NCI-H128 (cell line): ENCODE measurements around the gene LRFN2.

Source experiments
- DNase-seq: peaks from one replicate; lab custom pipeline; 2025; ENCODE audit not compliant: unreplicated experiment; lab: John Stamatoyannopoulos, UW

The LRFN2 gene

DNA sequence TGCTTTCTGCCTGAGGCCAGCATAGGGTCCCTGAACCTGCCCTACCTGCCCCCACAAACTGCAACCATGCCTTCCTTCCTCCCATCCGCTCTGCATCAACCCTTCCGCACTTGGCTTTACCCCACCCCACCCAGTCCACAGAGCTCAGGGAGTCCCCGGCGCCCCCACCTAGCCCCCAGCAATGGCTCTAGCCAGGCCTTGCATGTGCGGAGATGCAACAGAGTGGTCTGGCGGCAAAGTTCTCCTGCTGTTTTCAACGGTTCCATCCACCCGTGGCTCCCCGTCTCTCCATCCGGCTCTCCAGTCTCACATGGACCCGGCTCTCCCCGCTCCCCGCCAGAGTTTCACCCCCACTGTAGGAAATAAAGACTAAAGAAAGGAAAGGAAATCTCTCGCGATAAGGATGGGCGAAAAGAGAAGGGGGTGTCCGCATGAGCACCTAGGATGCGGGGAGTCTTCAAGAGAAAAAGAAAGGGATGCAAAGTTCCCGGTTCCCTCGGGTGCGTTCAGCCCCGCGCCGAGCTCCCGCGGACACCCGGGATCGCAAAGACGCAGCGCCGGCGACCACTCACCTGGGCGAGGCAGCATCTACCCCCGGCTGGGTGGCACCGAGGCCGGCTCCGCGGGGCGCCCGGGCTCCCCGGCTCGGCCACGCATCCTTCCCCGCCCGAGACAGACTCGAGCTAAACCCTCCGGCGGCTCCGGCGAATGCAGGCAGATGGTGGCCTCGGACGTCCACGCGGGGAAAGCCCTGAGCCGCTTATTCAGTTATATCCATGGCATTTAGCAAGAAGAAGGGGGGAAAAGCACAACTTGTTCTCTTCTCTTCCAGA lies 579 bp downstream of the LRFN2 start:
- DNase-seq, result no peak

DNA sequence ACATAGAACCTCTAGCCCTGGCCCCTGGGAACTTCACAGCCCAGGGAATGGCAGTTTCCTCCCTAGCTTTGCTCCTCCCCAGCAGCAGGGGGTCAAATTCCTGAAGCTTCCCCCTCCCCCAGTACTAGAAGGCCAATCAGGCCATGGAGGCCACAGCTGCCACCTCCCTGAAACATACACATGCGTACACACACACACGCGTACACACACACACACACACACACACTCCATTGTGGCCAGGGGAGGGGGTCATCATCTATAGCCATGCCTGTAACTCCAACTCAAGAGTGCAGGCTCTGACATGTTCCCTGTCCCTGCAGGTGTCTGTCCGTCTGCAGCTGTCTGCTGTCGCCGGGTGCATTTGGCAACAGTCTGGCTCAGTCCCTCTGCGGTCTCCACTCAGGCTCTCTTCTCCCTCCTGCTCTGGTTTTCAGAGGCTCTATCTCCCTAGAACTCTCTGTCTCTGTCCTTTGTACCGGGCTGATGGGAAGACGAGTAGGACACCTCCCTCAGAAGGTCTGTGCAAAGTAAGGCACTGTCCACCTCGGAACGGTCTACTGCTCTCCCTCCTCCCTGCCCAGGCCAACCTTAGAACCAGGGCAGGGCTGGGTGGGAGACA lies 1.4 kb downstream of the LRFN2 start:
- DNase-seq, result no peak

DNA sequence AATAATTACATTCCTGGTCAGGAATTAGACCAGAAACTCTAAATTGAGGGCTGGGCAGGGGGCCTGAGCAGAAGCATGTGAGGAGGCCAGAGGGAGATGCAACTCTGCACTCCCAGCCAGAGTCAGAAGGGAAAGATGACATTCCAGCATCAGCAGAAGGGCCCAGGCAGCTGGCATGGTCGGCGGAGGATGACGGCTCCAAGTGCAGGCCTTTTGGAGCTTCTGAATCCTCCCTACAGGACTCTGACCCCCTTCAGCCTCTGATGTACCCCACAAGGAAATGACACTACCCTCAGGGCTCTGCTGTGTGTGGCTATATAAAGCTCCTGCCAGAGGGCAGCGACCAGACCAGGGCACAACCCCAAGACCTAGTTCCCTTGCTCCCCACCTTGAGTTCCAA lies 1.9 kb downstream of the LRFN2 start:
- DNase-seq, result no peak

DNA sequence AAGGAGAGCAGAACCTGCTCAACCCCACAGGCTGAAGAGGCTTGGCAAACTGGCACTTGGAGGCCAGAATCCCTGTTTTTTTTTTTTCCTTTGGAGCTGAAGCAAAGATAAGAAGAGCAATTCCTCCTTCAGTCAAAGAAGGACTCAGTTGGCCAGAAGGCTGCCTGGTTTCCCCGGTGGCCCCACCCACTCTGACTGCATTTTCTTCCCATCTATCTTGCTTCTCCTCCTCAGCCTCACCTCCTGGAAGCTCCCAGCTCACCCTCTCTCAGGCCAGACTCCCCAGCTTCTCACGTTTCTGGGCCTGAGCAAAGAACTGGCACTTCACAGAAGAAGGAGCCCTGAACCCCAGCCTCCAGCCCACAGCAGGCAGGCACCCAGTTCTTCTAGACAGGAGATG lies 2.4 kb downstream of the LRFN2 start:
- no peak for DNase-seq

DNA sequence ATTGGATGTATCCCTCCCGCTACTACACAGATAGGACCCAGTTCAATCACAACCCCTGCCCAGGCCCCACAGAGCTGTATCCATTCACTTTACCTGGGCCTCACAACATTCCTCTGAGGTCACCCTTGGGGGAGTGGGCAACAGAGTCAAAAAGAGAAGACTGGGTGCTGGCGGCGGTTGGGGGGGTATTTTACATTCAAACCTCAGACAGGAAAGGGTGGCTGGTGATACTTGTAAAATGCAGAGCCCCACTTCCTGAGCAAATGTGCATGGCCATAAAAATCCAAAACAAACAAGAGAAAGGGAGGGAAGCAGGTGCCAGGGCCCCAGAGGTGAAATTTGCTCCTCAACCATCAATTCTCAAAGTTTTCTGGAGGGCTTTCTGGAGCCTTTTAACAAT lies 3.5 kb downstream of the LRFN2 start:
- DNase-seq, result no peak

DNA sequence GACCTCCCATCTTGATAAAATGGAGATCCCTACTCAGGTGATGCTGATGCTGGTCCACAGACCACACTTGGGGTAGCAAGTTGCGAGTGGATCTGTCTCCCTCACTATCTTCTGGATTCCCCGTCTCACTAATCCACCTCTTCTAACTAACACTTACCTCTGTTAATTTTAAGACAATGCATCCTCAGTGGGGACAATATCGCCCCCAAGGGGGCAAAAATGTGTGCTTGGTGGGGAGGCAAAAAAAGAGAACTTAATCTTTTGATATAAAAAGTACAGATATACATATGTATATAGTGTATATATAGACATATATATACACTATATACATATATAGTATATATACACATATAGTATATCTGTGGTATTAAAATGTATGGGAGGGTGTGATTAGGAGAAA lies 4.3 kb downstream of the LRFN2 start:
- DNase-seq, result no peak

DNA sequence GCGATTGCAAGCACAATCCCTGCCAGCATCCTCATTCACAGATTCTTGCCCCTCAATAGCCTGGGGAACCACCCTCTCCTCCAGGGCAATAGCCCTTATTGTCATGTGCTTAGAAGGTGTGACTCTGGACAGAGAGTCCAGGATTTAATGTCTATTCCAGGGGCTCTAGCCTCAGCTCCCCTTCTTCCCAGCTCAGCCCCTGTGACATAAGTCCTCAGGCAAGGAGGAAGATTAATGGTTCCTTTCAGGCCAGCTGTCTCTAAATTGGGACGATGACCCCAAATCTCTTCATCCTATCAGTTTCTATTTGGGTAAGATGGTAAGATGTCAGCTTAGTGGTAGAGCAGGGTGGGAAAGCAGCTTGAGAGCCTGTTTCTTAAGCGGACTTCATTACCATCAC lies 8.1 kb downstream of the LRFN2 start:
- DNase-seq, result no peak

DNA sequence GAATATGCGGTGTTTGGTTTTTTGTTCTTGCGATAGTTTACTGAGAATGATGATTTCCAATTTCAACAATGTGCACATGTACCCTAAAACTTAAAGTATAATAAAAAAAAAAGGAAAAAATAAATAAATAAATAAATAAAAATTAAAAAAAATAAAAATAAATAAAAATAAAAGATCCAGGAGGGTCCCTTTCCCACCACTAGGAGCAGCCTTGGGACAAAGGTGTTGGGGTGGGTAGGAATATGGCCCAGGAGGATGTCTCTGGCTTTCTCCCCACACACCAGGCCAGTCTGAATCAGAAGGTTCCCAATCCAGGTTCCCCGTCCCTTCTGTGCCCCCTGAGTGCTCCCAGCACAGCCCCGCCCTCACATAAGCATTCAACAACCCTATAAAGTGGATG lies 9.5 kb downstream of the LRFN2 start:
- no peak for DNase-seq

DNA sequence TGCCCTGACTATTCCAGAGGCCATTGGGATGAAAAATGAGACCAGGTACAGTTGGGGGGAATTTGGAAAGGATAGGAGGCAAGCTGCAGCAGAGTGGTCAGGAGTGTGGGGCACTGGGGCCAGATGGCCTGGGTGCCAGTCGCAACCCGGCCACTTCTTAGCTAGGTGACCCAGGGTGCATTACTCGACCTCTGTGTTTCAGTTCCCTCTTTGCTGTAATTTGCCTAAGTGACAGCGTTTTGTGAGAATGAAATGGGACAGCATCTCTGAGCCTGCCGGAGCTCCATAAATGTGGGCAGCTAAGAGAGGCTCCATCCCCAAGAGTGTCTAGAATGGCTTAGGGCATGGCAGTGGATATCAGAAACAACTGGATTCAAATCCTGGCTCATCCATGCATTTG lies 13.9 kb downstream of the LRFN2 start:
- no peak for DNase-seq

DNA sequence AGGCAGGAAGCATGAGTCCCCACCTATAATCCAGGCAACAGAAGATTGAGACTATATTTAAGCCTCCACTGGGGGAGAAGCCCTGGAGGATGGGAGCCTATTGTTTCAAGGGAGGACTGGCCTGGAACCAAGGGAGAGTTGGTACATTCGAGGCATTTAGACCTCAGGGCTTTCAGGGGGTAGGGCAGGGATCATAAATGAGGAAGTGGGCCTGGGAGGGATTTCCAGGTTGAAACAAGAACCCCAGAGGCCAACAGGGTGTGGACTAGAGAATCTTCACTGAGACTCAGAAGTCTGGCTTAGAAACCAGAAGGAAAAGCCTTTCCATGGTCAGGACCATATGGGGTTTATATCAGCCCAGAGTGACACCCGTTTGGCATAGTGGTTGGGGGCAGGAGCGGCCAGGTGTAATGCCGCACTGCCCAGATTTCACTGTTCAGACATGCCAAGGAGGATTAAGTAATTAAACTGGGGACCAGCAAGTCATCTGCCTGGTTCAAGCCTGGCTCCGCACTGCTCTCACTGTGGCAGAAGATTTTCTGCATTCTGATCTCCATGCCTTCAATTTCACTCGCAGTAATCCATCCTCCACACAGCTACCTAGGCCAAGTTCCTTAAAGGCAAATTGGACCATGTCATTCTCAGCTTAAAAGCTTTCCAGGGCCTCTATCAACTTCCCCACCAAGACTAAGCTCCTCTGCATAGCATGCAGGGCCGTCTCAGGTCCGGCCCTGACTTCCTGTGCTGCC lies 17.8 kb downstream of the LRFN2 start:
- no peak for DNase-seq

DNA sequence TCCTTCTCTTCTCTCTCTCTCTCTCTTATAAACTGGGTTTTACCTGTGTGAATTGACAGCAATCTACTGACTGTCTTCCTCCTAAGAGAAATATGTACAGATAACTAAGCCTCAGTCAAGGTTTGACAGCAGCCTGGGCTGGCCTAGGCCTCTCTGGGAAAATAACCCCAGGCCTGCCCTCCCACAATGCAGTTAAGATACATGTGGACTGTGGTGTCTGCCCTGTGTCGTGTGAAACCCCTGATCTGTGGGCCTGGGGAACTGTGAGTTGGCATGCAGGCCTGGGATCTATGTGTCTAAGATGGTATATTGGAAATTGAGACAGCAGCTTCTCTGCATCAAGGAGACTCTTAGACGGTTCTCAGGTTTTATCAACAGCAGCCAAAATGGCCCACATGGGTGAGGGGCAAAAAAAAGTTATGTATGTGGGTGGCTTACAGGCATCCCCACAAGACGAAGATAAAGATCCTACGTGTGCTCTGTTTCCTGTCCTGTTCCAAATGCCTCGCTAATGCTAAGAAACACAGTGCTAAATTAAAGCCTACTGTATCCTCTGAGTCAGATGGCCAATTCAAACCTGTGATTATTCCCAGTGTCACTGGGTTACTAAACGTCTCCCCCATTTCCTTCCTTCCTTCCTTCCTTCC lies 19.0 kb downstream of the LRFN2 start:
- DNase-seq, result no peak

DNA sequence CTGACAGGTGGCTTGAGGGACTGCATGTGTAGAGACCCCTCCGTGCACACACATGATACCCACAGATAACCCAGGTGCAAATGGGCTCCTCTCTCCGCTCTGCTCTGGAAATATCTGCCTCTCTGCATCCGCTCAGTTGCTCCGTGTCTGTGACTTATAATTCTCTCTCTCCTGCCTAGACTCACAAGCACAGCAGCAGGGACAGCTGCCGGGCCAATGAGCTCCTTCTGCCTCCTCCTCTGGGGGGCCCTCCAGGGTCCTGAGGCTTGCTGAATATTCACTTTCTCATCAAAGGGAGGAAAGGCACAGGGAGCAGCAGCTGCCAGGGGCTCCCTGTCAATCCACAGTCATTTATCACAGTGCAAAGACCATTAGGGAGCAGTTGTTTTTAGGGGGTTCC lies 24.1 kb downstream of the LRFN2 start:
- DNase-seq, result no peak

DNA sequence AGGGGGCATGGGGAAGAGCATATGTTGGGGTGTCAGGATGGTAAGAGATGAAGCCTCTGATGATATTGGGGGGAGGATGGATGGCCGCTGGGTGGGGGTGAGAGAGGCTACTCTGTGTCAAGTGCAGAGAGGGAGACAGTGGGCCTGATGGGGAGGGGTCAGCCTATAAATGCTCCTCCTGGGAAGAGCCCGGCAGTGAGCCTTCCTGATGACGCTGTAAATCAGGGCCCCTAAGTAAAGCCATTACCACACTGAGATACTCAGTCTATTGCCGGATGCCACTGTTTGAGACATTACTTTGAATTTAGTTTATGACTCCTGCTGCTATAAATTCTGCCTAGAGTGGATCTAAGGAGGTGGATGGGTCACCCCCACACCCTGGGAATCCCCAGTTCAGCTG lies 28.1 kb downstream of the LRFN2 start:
- no peak for DNase-seq

DNA sequence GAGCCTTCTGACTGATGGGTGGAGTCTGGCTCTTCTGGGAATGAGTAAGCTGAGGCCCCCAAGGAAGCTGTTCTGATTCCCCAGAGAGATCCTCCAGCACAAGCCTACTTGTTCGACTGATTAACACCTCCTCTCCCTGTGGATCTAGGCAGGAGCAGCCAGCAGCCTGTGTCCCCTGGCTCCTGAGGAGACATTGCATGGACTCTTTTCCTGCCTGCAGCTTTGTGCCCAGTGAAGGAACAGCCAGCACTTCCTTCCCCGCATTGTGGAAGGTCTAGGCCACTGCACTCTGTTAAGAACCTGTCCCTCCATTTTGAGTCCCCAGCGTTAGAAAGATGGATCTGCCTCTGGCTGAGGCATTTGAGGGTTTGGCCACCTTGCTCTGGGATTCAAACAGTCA lies 29.1 kb downstream of the LRFN2 start:
- no peak for DNase-seq

DNA sequence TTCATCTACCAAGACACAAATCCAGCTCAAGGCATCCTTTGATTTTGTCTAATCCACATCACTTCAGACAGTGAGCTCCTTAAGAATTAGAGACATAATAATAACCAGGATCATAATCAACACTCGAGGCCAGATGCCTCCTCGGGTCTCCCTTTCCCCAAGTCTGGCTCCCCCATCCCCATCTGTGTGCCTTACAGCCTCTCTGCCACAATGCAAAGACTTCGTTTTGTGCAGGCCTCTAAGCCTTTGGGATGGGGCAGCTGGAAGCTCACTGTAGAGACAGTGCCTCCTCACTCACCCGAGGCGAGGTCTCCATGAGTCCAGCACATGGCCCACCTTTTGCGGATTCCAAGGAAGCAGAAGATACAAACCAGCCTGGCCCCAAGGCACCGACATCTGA lies 30.3 kb downstream of the LRFN2 start:
- DNase-seq, result no peak

DNA sequence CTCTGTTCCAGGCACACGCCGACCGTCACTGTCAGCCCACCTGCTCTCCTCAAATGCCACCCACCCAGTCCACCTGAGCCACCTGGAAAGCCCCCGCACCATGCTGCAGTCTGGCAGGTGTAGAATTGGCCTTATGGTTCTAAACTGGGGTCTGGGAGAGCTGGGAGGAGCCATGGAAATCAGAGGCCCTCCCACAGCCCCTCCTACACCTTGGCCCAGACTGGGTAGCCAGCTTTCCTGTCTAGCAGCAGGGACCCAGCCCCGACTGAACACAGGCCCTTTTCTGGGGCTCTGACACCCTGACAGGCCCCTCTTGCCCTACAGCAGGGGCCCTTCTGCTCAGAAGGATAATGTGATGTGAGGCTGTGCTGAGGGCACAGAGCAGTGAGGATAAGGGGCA lies 31.1 kb downstream of the LRFN2 start:
- DNase-seq, result no peak

DNA sequence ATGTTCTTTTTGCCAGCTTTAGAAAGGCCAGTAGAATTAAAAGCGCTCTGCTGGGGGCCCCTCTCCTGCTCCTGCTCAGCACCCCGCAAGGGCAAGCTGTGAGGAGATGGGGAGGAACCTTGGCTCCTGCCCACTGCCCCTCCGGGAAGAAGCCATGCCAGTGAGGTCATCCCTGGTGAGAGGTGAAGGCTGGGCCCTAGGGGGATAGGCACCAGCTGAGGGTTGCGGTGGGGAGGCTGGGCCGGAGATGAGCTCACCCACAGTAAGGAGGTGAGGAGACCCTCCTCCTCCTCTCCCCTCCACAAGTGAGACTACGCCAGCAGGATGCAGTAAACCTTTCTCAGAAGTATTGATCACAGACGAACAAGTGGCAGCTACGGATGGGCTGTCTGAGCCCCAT lies 32.1 kb downstream of the LRFN2 start:
- DNase-seq, result no peak

DNA sequence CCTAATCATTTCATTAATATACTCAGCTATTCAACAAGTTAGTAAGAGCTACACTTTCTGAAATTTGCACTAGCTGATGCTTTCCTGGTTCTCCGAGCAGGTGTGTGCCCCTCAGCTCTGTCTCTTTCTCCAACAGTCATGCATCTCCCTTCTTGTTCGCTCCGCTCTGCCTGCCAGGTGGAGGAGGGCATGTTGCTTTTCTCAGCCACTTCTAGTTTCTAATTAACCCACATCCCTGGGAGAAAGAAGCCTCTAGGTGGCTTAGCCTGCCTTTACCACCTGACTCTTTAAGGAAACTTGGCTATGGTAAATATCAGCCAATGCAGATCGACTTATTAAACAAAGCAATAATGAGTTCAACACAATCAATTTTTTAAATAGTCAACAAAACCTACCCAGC lies 34.2 kb downstream of the LRFN2 start:
- DNase-seq, result no peak

DNA sequence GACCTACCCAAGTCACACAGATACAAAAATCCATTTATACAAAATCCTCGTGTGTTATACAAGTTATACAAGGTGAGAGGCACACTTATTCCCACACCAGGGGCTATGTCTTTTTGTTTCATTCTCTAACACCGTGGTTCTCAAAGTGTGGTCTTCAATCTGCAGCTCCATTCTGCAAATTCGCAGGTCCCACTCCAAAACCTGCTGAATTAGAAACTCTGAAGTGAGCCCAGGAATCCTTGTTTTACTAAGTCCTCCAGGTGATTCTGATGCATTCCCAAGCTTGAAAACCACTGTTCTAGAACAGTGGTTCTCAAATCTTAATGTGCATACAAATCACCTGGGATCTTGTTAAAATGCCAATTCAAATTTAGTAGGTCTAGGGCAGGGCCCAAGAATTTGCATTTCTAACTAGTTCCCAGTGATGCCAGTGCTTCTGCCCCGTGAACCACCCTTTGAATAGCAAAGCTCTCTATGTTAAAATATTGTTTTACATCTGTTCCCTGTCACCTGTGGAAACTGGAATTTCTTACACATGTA lies 35.1 kb downstream of the LRFN2 start:
- DNase-seq, result no peak

DNA sequence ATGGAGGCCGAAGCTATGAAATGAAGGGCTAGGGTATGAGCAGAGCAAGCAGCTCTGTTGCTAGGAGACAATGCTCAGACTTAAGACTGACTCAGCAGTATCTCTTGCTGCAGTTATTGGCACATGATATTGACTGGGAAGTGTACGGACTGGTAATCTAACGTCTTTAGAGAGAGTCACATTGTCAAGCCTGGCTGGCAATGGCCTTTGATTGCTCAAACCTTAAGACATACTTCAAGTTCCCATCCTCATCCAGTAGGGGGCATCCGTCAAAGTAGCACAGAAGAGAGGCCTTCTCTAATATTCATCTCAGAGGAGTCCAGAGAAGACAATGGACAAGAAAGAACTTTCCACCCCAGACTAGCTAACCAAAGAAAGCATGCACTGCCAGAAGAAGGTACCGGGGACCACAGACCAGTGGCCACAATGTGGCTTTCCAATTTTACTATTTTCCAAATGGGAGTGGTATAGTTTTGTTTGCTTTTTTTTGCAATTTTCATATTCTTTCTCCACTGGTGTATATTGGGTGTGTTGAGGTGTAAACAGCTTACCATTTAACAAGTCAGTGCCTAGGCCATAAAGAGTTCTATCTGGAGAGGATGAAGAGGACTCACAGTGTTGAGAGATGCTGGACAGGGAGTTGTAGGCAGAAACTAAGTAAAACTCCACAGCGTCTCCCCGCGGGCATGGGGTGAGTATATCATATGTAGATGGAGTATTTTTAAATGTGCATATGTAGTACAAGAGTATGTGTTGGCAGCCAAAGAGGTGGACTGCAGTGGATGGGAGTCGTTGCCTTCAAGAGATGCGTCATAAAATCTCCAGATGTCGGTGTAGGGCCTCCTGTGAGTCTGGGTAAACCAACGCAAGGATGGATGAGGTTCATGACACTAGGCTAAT lies 36.7 kb downstream of the LRFN2 start:
- DNase-seq, result no peak
